NCI-H82 treated with DMSO at 0.1 percent for 48 hours (cell line): ENCODE data around the gene RNASET2.
"Not testable (repeated sequence)": the region's sequence is repeated elsewhere in the genome, so short reads cannot be mapped to it uniquely, and the experiment has no call there.

Experiments used
- DNase-seq: peaks from one replicate; lab custom pipeline; 2025; ENCODE audit not compliant: unreplicated experiment; lab: John Stamatoyannopoulos, UW

RNASET2 gene

GRCh38 chr6:166970091-166970490, 13.7 kb upstream of the RNASET2 start:
- no peak for DNase-seq

GRCh38 chr6:166969390-166970002, 13.1 kb upstream of the RNASET2 start:
- DNase-seq: no peak

GRCh38 chr6:166966268-166966667, 9.9 kb upstream of the RNASET2 start:
- DNase-seq: no peak

- no peak for DNase-seq
Measured at GRCh38 chr6:166960609-166960978, 4.2 kb upstream of the RNASET2 start.

- DNase-seq: no peak
Measured at GRCh38 chr6:166959911-166960608, 3.7 kb upstream of the RNASET2 start.

- DNase-seq: no peak
Measured at GRCh38 chr6:166958926-166959861, 2.8 kb upstream of the RNASET2 start.

- no peak for DNase-seq
Measured at GRCh38 chr6:166957805-166958076, 1.4 kb upstream of the RNASET2 start.

GRCh38 chr6:166957087-166957804, 896 bp upstream of the RNASET2 start:
- DNase-seq: no peak

- DNase-seq: no peak
Measured at GRCh38 chr6:166955865-166956443, 396 bp downstream of the RNASET2 start.

- no peak for DNase-seq
Measured at GRCh38 chr6:166955121-166955864, 1.1 kb downstream of the RNASET2 start.

GRCh38 chr6:166954118-166954713, 2.1 kb downstream of the RNASET2 start:
- DNase-seq: no peak

GRCh38 chr6:166952567-166953486, 3.5 kb downstream of the RNASET2 start:
- no peak for DNase-seq

- DNase-seq: no peak
Measured at GRCh38 chr6:166952121-166952520, 4.2 kb downstream of the RNASET2 start.

- DNase-seq: no peak
Measured at GRCh38 chr6:166951670-166952060, 4.7 kb downstream of the RNASET2 start.

GRCh38 chr6:166950892-166951669, 5.3 kb downstream of the RNASET2 start:
- DNase-seq: not testable (repeated sequence)

- no peak for DNase-seq
Measured at GRCh38 chr6:166950443-166950821, 5.9 kb downstream of the RNASET2 start.

GRCh38 chr6:166949528-166950442, 6.6 kb downstream of the RNASET2 start:
- DNase-seq: no peak
